ENCODE measurements around the gene GABRB1.

The GABRB1 gene

DNA sequence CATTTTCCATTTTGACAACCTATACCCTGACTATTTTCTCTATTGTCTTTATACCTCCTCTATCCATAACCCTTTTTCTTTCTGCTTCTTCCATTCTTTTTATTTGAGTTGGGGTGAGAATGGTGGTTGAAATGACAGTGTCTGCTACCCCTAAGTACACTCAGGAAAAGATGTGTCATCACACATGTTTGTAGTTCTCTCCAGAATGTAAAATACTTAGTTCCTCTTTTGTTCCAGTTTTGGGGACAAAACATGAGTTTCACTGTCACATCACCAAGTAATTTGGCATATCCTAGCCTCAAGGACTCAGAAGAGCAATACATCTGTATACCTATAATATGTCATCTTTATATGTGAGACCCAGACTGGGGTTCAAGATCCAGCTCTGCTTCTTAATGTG is 341.8 kb downstream of the GABRB1 start:
- TF ChIP-seq GATA2 (IDR thresholded peaks at IDR 0.05; ENCODE audit: low read depth, low read length) (no peak), GATA3 (IDR thresholded peaks at IDR 0.05; ENCODE audit: low read depth, low read length) (no peak)

DNA sequence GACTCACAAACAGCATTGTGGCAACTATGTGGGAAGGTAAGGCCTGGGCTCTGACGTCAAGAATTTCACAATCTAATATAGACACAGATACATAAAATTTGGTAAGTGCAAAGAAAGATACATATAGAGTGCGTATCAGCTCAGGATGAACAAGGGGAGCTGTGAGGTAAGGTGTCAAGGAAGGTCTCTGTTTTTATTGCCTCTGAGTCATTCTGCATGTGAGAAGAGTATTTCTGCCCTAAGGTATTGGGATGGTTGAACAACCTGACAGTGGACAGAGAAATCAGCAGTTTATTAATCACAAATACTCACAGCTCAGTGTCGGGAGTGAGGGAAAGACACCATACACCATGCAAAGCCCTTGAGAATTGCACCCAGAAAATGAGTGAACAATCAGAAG is 342.3 kb downstream of the GABRB1 start:
- TF ChIP-seq GATA3 (IDR thresholded peaks at IDR 0.05; ENCODE audit: low read depth, low read length) (no peak), GATA2 (IDR thresholded peaks at IDR 0.05; ENCODE audit: low read depth, low read length) (no peak)

GRCh38 chr4:47374477-47374876 is 343.1 kb downstream of the GABRB1 start:
- TF ChIP-seq GATA2 (IDR thresholded peaks at IDR 0.05; ENCODE audit: low read depth, low read length), result no peak
- no peak for TF ChIP-seq GATA3 (IDR thresholded peaks at IDR 0.05; ENCODE audit: low read depth, low read length)

GRCh38 chr4:47381172-47381571 is 349.8 kb downstream of the GABRB1 start:
- TF ChIP-seq GATA3 (IDR thresholded peaks at IDR 0.05; ENCODE audit: low read depth, low read length) (no peak), GATA2 (IDR thresholded peaks at IDR 0.05; ENCODE audit: low read depth, low read length) (no peak)

GRCh38 chr4:47382846-47383360 is 351.5 kb downstream of the GABRB1 start:
- TF ChIP-seq GATA3 (IDR thresholded peaks at IDR 0.05; ENCODE audit: low read depth, low read length) (no peak), GATA2 (IDR thresholded peaks at IDR 0.05; ENCODE audit: low read depth, low read length) (no peak)

DNA sequence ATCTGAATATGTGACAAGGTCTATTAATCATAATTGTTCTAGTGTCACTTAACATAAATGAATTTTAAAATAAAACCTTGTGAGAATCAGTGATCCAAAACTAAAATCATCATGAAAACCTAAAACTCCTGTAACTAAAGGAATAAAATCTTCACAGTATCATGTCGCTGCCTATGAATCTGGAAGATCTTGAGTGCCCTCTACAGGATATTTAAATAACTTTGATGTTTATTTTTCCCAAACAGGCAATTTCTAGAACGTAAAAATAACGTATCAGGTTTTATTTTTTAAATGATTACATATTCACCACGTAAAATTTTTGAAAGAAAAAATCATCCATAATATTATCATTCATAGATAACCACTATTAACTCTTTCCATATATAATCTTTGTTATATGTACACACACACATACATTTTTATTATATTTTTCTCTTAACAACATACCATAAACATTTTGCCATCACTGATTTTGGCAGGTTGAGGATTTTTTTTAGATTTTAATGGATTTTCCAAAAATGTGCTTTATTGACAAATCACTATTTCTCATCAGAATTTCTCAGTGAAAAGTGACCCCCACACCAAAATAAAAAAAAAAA is 352.6 kb downstream of the GABRB1 start:
- TF ChIP-seq GATA3 (IDR thresholded peaks at IDR 0.05; ENCODE audit: low read depth, low read length) (no peak), GATA2 (IDR thresholded peaks at IDR 0.05; ENCODE audit: low read depth, low read length) (no peak)

DNA sequence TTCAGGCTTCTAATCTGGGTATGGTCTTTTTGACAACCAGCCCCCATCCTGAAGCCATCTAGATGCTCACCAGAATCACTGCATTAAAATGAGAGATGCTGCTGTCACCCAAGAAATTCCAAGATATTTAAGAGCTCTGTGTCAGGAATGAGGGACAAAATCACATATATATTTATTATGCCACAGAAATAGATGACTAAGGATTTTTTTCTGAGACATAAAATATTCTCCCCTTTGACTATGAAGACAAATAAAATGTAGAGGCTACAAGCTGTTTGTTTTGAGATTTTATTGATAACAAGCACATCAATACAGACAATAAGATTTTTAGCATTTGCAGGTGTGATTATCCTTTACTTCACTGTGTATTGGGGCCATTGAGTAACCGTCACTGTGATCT is 354.8 kb downstream of the GABRB1 start:
- TF ChIP-seq GATA2 (IDR thresholded peaks at IDR 0.05; ENCODE audit: low read depth, low read length) (no peak), GATA3 (IDR thresholded peaks at IDR 0.05; ENCODE audit: low read depth, low read length) (no peak)

DNA sequence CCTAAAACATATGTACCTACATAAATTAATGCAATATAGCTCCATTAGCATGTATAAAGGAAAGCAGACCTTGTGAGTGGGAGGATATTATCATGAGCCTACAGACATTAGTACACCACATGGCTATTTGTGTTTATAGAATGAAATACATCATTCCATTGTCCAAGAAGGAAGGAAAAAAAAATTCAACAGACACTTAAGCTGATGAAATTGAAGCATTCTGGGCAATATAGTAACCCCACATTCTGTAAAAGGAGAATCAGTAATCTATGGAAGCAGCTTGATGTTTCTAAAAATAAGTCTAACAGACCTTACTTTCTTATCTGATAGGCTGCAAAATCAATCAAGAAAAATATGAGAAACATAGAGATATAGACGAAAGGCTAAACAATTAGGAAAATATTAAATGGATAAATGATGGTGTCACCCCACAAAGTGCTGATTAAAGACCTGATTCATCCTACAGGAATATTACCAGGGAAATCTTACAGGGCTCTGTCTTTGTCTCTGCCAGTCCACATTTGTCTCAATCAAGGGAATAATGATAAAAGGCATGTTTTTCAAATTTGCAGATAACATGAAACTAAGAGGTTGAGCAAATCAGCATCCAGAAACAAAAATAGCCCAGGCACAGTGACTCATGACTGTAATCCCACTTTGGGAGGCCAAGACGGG is 355.3 kb downstream of the GABRB1 start:
- TF ChIP-seq GATA2 (IDR thresholded peaks at IDR 0.05; ENCODE audit: low read depth, low read length) (peak; percentile 42), GATA3 (IDR thresholded peaks at IDR 0.05; ENCODE audit: low read depth, low read length) (0 out of 2 replicates have a peak, but pooled peaks have one; percentile 32)

DNA sequence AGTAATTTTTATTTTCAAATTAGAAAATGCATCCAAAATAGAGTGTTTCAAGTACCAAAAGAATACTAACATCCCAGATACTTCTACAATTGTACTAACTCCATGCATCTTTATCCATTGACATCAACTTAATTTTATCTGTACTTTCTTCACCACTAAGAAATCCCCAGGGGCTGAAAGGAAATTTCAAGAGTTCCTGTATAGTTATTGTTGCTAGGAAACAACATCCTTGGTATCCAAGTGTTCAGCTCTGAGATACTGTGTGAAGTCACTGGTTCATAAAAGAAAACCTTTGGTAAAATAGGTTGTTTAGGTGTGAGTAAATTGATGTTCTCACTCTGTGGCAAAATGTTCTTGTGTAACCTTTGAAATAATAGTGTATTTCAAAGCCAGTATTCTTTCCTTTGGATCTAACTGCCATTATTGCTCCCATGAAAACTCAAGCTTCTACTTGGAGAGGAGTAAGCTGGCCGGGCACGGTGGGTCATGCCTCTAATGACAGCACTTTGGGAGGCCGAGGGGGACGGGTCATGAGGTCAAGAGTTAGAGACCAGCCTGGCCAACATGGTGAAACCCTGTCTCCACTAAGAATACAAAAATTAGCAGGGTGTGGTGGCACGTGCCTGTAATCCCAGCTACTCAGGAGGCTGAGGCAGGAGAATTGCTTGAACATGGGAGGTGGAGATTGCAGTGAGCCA is 359.2 kb downstream of the GABRB1 start:
- no peak for TF ChIP-seq GATA2 (IDR thresholded peaks at IDR 0.05; ENCODE audit: low read depth, low read length)
- no peak for TF ChIP-seq GATA3 (IDR thresholded peaks at IDR 0.05; ENCODE audit: low read depth, low read length)

GRCh38 chr4:47391256-47391655 is 359.9 kb downstream of the GABRB1 start:
- TF ChIP-seq GATA3 (IDR thresholded peaks at IDR 0.05; ENCODE audit: low read depth, low read length), result no peak
- TF ChIP-seq GATA2 (IDR thresholded peaks at IDR 0.05; ENCODE audit: low read depth, low read length), result no peak

GRCh38 chr4:47406408-47406807 is 375.0 kb downstream of the GABRB1 start:
- no peak for TF ChIP-seq GATA2 (IDR thresholded peaks at IDR 0.05; ENCODE audit: low read depth, low read length)
- TF ChIP-seq GATA3 (IDR thresholded peaks at IDR 0.05; ENCODE audit: low read depth, low read length), result no peak

GRCh38 chr4:47410271-47410670 is 378.9 kb downstream of the GABRB1 start:
- TF ChIP-seq GATA3 (IDR thresholded peaks at IDR 0.05; ENCODE audit: low read depth, low read length) (no peak), GATA2 (IDR thresholded peaks at IDR 0.05; ENCODE audit: low read depth, low read length) (no peak)

DNA sequence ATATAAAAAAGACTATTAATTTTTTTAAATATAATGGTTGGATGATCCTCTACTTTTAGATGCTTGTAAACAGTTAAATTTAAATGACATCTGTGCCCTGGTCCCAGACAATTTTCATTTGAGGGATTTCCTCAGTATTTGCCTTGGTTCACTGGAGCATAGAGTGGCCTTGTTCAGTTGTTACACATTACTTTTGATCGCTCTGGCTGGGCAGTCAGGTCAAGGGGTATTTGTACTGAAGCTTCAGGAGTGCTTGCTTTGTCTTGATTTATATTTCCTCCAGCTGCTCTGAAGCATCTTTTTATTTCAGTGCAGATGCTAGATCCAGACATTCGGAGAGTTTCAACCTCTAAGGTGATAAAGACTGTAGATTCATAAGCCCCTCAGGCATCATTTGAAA is 382.2 kb downstream of the GABRB1 start:
- no peak for TF ChIP-seq GATA3 (IDR thresholded peaks at IDR 0.05; ENCODE audit: low read depth, low read length)
- no peak for TF ChIP-seq GATA2 (IDR thresholded peaks at IDR 0.05; ENCODE audit: low read depth, low read length)

DNA sequence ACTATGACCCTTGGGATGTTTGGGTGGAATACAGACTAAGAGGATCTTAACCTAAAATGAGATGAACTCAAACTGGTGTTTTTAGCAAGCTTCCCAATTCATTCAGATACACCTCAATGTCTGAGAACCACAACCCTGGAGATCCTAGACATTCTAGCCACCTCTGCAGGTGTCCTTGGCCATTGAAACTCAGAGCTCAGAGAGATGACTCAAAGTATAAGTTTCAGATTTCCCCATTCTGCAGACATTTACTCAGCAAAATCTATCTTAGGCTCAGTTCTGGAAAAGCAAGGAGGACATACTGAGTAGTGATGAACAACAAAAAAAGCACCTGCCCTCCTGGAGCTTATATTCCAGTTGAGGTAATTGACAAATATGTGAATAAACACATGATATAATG is 384.4 kb downstream of the GABRB1 start:
- TF ChIP-seq GATA3 (IDR thresholded peaks at IDR 0.05; ENCODE audit: low read depth, low read length) (no peak), GATA2 (IDR thresholded peaks at IDR 0.05; ENCODE audit: low read depth, low read length) (no peak)

DNA sequence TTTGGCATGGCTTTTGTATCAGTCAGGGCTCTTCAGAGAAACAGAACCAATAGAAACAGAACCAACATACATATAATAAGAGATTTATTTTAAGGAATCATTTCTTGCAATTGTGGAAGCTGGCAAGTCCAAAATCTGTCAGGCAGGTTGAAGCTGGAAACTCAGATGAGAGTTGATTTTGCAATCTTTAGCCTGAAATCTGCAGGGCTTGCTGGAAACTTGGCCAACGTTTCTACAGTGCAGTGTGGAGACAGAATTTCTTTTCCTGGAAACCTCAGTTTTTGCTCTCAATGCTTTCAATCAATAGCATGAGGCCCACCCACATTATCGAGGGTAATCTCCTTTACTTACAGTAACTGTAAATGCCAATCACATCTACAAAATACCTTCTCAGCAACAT is 386.8 kb downstream of the GABRB1 start:
- TF ChIP-seq GATA2 (IDR thresholded peaks at IDR 0.05; ENCODE audit: low read depth, low read length) (no peak), GATA3 (IDR thresholded peaks at IDR 0.05; ENCODE audit: low read depth, low read length) (no peak)
